Astrocyte (in vitro differentiated cells and primary cell): ENCODE results near the gene NPPA. TPM values are rescaled to one million over a fixed set of nuclear protein-coding genes. Genes with fewer than 3 reads are reported as not detected.

Experiments used
- DNase-seq: peaks from one replicate; pipeline ENCODE4 v3.0.0-alpha.2; 2010; ENCODE audit warnings: low read depth
- FAIRE-seq: peaks from 2 replicates; lab custom pipeline; 2011; peaks lifted over from hg19 to GRCh38; lab: Jason Lieb, UNC
- H2AFZ ChIP-seq: 2 replicates; pipeline ENCODE4 v1.6.0; 2012; ENCODE audit warnings: low read depth, low read length, inconsistent platforms
- H3K27ac ChIP-seq: 2 replicates; pipeline ENCODE4 v1.5.1; 2011; ENCODE audit warnings: low read depth, low read length, inconsistent platforms
- H3K27me3 ChIP-seq: 2 replicates; pipeline ENCODE4 v1.6.0; 2011; ENCODE audit warnings: low read length, inconsistent platforms; ENCODE audit not compliant: insufficient read depth
- H3K36me3 ChIP-seq: 2 replicates; pipeline ENCODE4 v1.5.1; 2011; ENCODE audit warnings: low read length, inconsistent platforms; ENCODE audit not compliant: insufficient read depth
- H3K4me1 ChIP-seq: 2 replicates; pipeline ENCODE4 v1.5.1; 2011; ENCODE audit warnings: low read length, inconsistent platforms; ENCODE audit not compliant: insufficient read depth
- H3K4me2 ChIP-seq: 2 replicates; pipeline ENCODE4 v1.6.0; 2012; ENCODE audit warnings: low read length, inconsistent platforms
- H3K4me3 ChIP-seq: 2 replicates; pipeline ENCODE4 v1.5.1; 2011; ENCODE audit warnings: low read depth, mild to moderate bottlenecking, low read length, inconsistent platforms; ENCODE audit not compliant: insufficient read depth
- H3K79me2 ChIP-seq: 2 replicates; pipeline ENCODE4 v1.6.0; 2012; ENCODE audit warnings: mild to moderate bottlenecking, low read length, inconsistent platforms; ENCODE audit not compliant: insufficient read depth
- H3K9ac ChIP-seq: 2 replicates; pipeline ENCODE4 v1.6.0; 2012; ENCODE audit warnings: mild to moderate bottlenecking, low read length, inconsistent platforms
- H3K9me3 ChIP-seq: 2 replicates; pipeline ENCODE4 v1.5.1; 2012; ENCODE audit warnings: low read depth, mild to moderate bottlenecking, low read length, inconsistent platforms; ENCODE audit not compliant: insufficient read depth
- H4K20me1 ChIP-seq: 2 replicates; pipeline ENCODE4 v1.6.0; 2012; ENCODE audit warnings: low read length, inconsistent platforms; ENCODE audit not compliant: insufficient read depth
- H3K27ac Mint-ChIP-seq: one replicate; pipeline ENCODE4 v1.8.0; 2021; ENCODE audit warnings: mild to moderate bottlenecking, mixed read lengths; ENCODE audit not compliant: unreplicated experiment
- H3K27me3 Mint-ChIP-seq: one replicate; pipeline ENCODE4 v1.8.0; 2021; ENCODE audit warnings: low read depth, mixed read lengths; ENCODE audit not compliant: unreplicated experiment
- H3K36me3 Mint-ChIP-seq: one replicate; pipeline ENCODE4 v1.8.0; 2021; ENCODE audit warnings: low read depth, mixed read lengths; ENCODE audit not compliant: unreplicated experiment
- H3K4me1 Mint-ChIP-seq: one replicate; pipeline ENCODE4 v1.8.0; 2021; ENCODE audit warnings: low read depth, mixed read lengths; ENCODE audit not compliant: unreplicated experiment
- H3K4me3 Mint-ChIP-seq: one replicate; pipeline ENCODE4 v1.8.0; 2021; ENCODE audit warnings: mild to moderate bottlenecking, moderate library complexity, mixed read lengths; ENCODE audit not compliant: unreplicated experiment
- H3K9me3 Mint-ChIP-seq: one replicate; pipeline ENCODE4 v1.8.0; 2021; ENCODE audit warnings: mild to moderate bottlenecking, mixed read lengths; ENCODE audit not compliant: unreplicated experiment
- EZH2 ChIP-seq: IDR thresholded peaks from 2 replicates; pipeline ENCODE4 v1.6.1; 2012; ENCODE audit warnings: mild to moderate bottlenecking, low read length, inconsistent platforms; ENCODE audit not compliant: insufficient read depth
- total RNA-seq: library from RNA; stranded (reverse); gene quantifications from 2 replicates; pipeline ENCODE4 v1.2.1, GENCODE V29; 2021
- TF ChIP-seq, protein P1 (sequence below): IDR thresholded peaks from 2 replicates; pipeline ENCODE4 v1.5.1; 2011; ENCODE audit warnings: low read depth, mild to moderate bottlenecking, inconsistent platforms, low read length, moderate library complexity; ENCODE audit not compliant: insufficient read depth

Gene NPPA
- total RNA-seq, 1 donor from 2014 or later, result not detected

DNA sequence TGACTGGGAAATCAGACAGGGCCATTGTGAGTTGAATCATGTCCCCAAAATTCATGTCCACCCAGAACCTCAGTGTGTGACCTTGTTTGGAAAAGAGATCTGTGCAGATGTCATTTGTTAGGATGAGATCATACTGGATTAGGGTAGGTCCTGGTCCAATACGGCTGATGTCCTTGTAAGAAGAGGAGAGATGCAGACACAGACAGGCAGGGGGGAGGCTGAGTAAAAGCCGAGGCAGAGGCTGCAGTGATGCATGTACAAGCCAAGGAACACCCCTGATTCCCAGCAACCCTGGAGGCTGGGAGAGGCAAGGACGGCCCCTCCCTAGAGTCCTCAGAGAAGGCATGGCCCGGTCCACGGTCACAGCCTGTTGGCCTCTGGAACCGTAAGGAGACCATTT is 27.0 kb upstream of the NPPA start:
- H3K4me1 Mint-ChIP-seq, result no peaks in the 10 kb centered on the region

DNA sequence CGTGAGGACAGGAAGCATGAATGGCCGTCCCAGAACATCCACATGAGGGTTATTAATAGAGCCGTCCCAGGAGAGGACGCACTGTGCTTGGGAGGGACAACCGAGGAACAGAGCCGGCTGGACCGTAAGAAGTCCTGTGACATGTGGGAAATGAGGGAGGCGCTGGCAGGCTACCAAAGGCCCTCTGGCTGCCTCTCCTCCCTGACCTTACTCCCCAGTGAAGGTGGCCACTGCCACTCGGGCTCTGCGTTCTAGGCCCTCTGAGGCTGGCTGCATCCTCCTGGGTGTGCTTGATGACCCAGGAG is 26.6 kb upstream of the NPPA start:
- H3K79me2 ChIP-seq, result no peaks in the 10 kb centered on the region
- H3K4me1 Mint-ChIP-seq, result no peaks in the 10 kb centered on the region
- H3K27me3 Mint-ChIP-seq, result peaks cover 51% of the 10 kb centered on the region
- no peak overlapping the region for H3K27ac ChIP-seq
- no peak overlapping the region for H3K4me3 ChIP-seq
- peaks cover 12% of the 10 kb centered on the region for H3K27me3 ChIP-seq
- no peak overlapping the region for H3K4me3 Mint-ChIP-seq
- no peaks in the 10 kb centered on the region for H4K20me1 ChIP-seq
- H3K36me3 ChIP-seq, result no peaks in the 10 kb centered on the region
- H3K9me3 ChIP-seq, result no peaks in the 10 kb centered on the region
- no peak for FAIRE-seq
- no peak for DNase-seq
- H3K4me2 ChIP-seq, result no peak overlapping the region
- no peaks in the 10 kb centered on the region for H3K9me3 Mint-ChIP-seq
- no peak overlapping the region for H3K27ac Mint-ChIP-seq
- TF ChIP-seq EZH2, result no peak
- TF ChIP-seq, protein P1, sequence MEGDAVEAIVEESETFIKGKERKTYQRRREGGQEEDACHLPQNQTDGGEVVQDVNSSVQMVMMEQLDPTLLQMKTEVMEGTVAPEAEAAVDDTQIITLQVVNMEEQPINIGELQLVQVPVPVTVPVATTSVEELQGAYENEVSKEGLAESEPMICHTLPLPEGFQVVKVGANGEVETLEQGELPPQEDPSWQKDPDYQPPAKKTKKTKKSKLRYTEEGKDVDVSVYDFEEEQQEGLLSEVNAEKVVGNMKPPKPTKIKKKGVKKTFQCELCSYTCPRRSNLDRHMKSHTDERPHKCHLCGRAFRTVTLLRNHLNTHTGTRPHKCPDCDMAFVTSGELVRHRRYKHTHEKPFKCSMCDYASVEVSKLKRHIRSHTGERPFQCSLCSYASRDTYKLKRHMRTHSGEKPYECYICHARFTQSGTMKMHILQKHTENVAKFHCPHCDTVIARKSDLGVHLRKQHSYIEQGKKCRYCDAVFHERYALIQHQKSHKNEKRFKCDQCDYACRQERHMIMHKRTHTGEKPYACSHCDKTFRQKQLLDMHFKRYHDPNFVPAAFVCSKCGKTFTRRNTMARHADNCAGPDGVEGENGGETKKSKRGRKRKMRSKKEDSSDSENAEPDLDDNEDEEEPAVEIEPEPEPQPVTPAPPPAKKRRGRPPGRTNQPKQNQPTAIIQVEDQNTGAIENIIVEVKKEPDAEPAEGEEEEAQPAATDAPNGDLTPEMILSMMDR, result no peak
- no peaks in the 10 kb centered on the region for H3K36me3 Mint-ChIP-seq
- H2AFZ ChIP-seq, result no peak overlapping the region
- H3K9ac ChIP-seq, result no peak overlapping the region
- no peaks in the 10 kb centered on the region for H3K4me1 ChIP-seq

More for the DNA sequence above, 27.0 kb upstream of the NPPA start:
- peaks cover 49% of the 10 kb centered on the region for H3K27me3 Mint-ChIP-seq
- no peak overlapping the region for H3K27ac Mint-ChIP-seq
- H3K27ac ChIP-seq, result no peak overlapping the region
- H3K36me3 ChIP-seq, result no peaks in the 10 kb centered on the region
- H3K4me3 Mint-ChIP-seq, result no peak overlapping the region
- no peaks in the 10 kb centered on the region for H3K9me3 ChIP-seq
- no peak overlapping the region for H2AFZ ChIP-seq
- H3K9me3 Mint-ChIP-seq, result no peaks in the 10 kb centered on the region
- no peaks in the 10 kb centered on the region for H3K4me1 ChIP-seq
- H4K20me1 ChIP-seq, result no peaks in the 10 kb centered on the region
- no peak overlapping the region for H3K4me2 ChIP-seq
- FAIRE-seq (no peak), DNase-seq (no peak)
- TF ChIP-seq, protein P1, result no peak
- no peak for TF ChIP-seq EZH2
- peaks cover 12% of the 10 kb centered on the region for H3K27me3 ChIP-seq
- H3K36me3 Mint-ChIP-seq, result no peaks in the 10 kb centered on the region
- H3K9ac ChIP-seq, result no peak overlapping the region
- H3K79me2 ChIP-seq, result no peaks in the 10 kb centered on the region
- no peak overlapping the region for H3K4me3 ChIP-seq

DNA sequence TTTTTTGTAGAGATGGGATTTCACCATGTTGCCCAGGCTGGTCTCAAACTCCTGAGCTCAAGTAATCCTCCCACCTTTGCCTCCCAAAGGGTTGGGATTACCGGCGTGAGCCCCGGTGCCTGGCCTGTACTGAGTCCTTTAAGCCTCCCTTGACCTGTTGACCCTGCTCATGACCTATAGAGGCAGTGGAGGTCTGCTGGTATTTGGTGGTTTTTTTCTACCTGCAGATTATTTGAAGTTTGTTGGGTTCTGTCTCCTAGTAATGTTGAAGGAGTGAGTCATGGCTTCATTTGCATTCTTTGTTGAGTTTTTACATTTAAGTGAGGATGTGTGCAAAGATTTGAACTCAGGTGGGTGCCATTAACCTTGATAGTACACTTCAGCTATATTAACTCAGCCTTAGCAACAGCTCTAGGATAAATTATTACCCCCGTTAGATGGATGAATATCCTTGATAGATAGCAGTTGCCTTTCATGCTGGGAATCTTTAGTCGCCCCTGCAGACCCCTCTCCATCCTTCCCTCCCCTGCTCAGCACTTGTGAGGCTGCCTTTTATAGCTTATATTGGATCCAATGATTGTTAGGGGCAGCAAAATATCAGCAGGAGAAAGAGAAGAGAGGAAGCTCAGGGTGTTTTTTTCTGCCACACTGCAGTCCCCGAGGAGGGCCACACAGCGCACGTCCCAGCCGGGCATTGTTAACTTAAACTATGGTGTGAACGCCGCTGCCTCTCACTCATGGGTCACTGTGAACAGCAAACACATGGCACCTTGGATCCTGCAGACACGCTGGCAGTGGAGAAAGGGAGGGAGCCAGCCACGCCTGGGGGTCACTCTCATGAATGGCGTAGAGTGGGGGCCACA is 26.0 kb upstream of the NPPA start:
- no peaks in the 10 kb centered on the region for H3K9me3 ChIP-seq
- H3K27me3 ChIP-seq, result peaks cover 10% of the 10 kb centered on the region
- H3K4me3 ChIP-seq, result no peak overlapping the region
- no peak overlapping the region for H3K4me3 Mint-ChIP-seq
- no peak overlapping the region for H3K4me2 ChIP-seq
- no peaks in the 10 kb centered on the region for H3K36me3 Mint-ChIP-seq
- H3K79me2 ChIP-seq, result no peaks in the 10 kb centered on the region
- no peaks in the 10 kb centered on the region for H4K20me1 ChIP-seq
- no peak overlapping the region for H3K27ac Mint-ChIP-seq
- peaks cover 48% of the 10 kb centered on the region for H3K27me3 Mint-ChIP-seq
- no peaks in the 10 kb centered on the region for H3K9me3 Mint-ChIP-seq
- H3K4me1 ChIP-seq, result no peaks in the 10 kb centered on the region
- no peaks in the 10 kb centered on the region for H3K36me3 ChIP-seq
- no peak overlapping the region for H3K9ac ChIP-seq
- TF ChIP-seq, protein P1, result no peak
- TF ChIP-seq EZH2, result no peak
- FAIRE-seq (no peak), DNase-seq (no peak)
- H2AFZ ChIP-seq, result no peak overlapping the region
- H3K4me1 Mint-ChIP-seq, result no peaks in the 10 kb centered on the region
- H3K27ac ChIP-seq, result no peak overlapping the region
